Upper lobe of left lung (tissue), 6 donors: ENCODE results near the gene TRAPPC1. TPM values are rescaled to one million over a fixed set of nuclear protein-coding genes. Genes with fewer than 3 reads are reported as not detected.

Source experiments
- ATAC-seq, 2 donors: fragments of 200-7000 bp; cut with Tn5 transposase; one replicate each; pipeline ENCODE4 v1.9.1; 2022; ENCODE audit warnings: mild to moderate bottlenecking in 2 of 2, moderate library complexity in 2 of 2; ENCODE audit not compliant: low FRiP score in 2 of 2
- DNase-seq, 2 donors: peaks; one replicate each; pipeline ENCODE4 v3.0.0-alpha.2; 2019 to 2020
- H3K27ac ChIP-seq, 4 donors: fragments of 200-600 bp; sonication (generic); one replicate each; pipeline ENCODE4 v1.5.1; 2016 to 2019
- H3K27me3 ChIP-seq, 4 donors: fragments of 200-600 bp; sonication (generic); one replicate each; pipeline ENCODE4 v1.5.1; 2017 to 2019
- H3K36me3 ChIP-seq, 4 donors: fragments of 200-600 bp; sonication (generic); one replicate each; pipeline ENCODE4 v1.5.1; 2016 to 2019
- H3K4me1 ChIP-seq, 4 donors: fragments of 200-600 bp; sonication (generic); one replicate each; pipeline ENCODE4 v1.5.1; 2018 to 2019
- H3K4me3 ChIP-seq, 4 donors: fragments of 200-600 bp; sonication (generic); one replicate each; pipeline ENCODE4 v1.5.1; 2017 to 2019; ENCODE audit warnings: mild to moderate bottlenecking in 2 of 4, moderate library complexity in 1 of 4
- H3K9me3 ChIP-seq, 4 donors: fragments of 200-600 bp; sonication (generic); one replicate each; pipeline ENCODE4 v1.5.1; 2018 to 2019
- CTCF ChIP-seq, 6 experiments: fragments of 450-650 bp in 4 of 6; fragments of 200-600 bp in 2 of 6; sonication (generic) in 2 of 6; IDR thresholded peaks; one replicate each; pipeline ENCODE4 v1.5.1; 2016 to 2019; ENCODE audit warnings: antibody characterized with exemption in 6 of 6
- EP300 ChIP-seq, 4 donors: sonication (generic); formaldehyde crosslinking; IDR thresholded peaks; one replicate each; pipeline ENCODE4 v1.5.1; 2017; ENCODE audit warnings: antibody characterized with exemption in 4 of 4, control low read depth in 2 of 4
- POLR2A ChIP-seq, 4 donors: fragments of 450-650 bp; IDR thresholded peaks; one replicate each; pipeline ENCODE4 v1.5.1; 2016 to 2017; ENCODE audit warnings: antibody characterized with exemption in 4 of 4, mild to moderate bottlenecking in 2 of 4
- POLR2AphosphoS5 ChIP-seq, 2 donors: sonication (generic); formaldehyde crosslinking; IDR thresholded peaks; one replicate each; pipeline ENCODE4 v1.5.1; 2017; ENCODE audit warnings: antibody characterized with exemption in 2 of 2
- whole genome bisulfite sequencing, 2 donors: methylation state at CpG; one replicate each; pipeline ENCODE4 v1.1.5; 2017 to 2018; 5-methylcytosine and 5-hydroxymethylcytosine counted together
- total RNA-seq, 6 donors: library from RNA; depleted of rRNA in 4 of 6; stranded (reverse); fragments of >200 nt in 4 of 6; gene quantifications; one replicate each; pipeline versions ENCODE4 v1.1.0 to v1.2.1, GENCODE V29; 2016 to 2021
- donor health status: DM: no; HTN: no; CAD: no; lungs with moderate emphysema.
- donor health status: DM: no; HTN: yes; CAD: no; lungs with severe emphysema.

The TRAPPC1 gene
- total RNA-seq, 6 donors from 2014 or later = 70.4 to 148 (median 95.8) TPM

GRCh38 chr17:7947651-7948050 lies 15.9 kb upstream of the TRAPPC1 start:
- peaks cover 48 to 71% (median 61%) of the 10 kb centered on the region in 4 donors for H3K36me3 ChIP-seq
- no peaks in the 10 kb centered on the region for H3K9me3 ChIP-seq
- H3K27me3 ChIP-seq = no peaks in the 10 kb centered on the region
- no peak overlapping the region for H3K4me3 ChIP-seq
- H3K4me1 ChIP-seq = no peaks in the 10 kb centered on the region
- ATAC-seq (no peak), DNase-seq (no peak)
- TF ChIP-seq POLR2AphosphoS5 (IDR thresholded peaks at IDR 0.05) = no peak
- 86 to 91% methylated on average over 5 of the region's 5 CpGs for WGBS, 2 donors
- no peak overlapping the region for H3K27ac ChIP-seq

GRCh38 chr17:7946441-7946840 lies 14.7 kb upstream of the TRAPPC1 start:
- TF ChIP-seq POLR2AphosphoS5 (IDR thresholded peaks at IDR 0.05) (no peak), CTCF (IDR thresholded peaks at IDR 0.05) (no peak), EP300 (IDR thresholded peaks at IDR 0.05) (no peak), POLR2A (IDR thresholded peaks at IDR 0.05) (no peak)
- no peak overlapping the region for H3K27ac ChIP-seq
- DNase-seq (no peak), ATAC-seq (no peak)
- no peaks in the 10 kb centered on the region for H3K9me3 ChIP-seq
- no peaks in the 10 kb centered on the region for H3K4me1 ChIP-seq
- no peak overlapping the region for H3K4me3 ChIP-seq
- no peaks in the 10 kb centered on the region for H3K27me3 ChIP-seq
- WGBS, 2 donors = 74 to 75% methylated on average over 5 of the region's 5 CpGs
- peaks cover 52 to 78% (median 65%) of the 10 kb centered on the region in 4 donors for H3K36me3 ChIP-seq

- H3K27ac ChIP-seq = no peak overlapping the region
- peaks cover 59 to 86% (median 72%) of the 10 kb centered on the region in 4 donors for H3K36me3 ChIP-seq
- H3K4me3 ChIP-seq = no peak overlapping the region
- no peak for ATAC-seq
- H3K27me3 ChIP-seq = no peaks in the 10 kb centered on the region
- H3K4me1 ChIP-seq = no peaks in the 10 kb centered on the region
- DNase-seq = no peak
- H3K9me3 ChIP-seq = no peaks in the 10 kb centered on the region
- WGBS, 2 donors = 83 to 86% methylated on average over 7 of the region's 7 CpGs
- no peak for TF ChIP-seq EP300 (IDR thresholded peaks at IDR 0.05)
- TF ChIP-seq CTCF (IDR thresholded peaks at IDR 0.05) = no peak
- no peak for TF ChIP-seq POLR2A (IDR thresholded peaks at IDR 0.05)
- no peak for TF ChIP-seq POLR2AphosphoS5 (IDR thresholded peaks at IDR 0.05)
Observed at GRCh38 chr17:7945651-7946050, 13.9 kb upstream of the TRAPPC1 start.

GRCh38 chr17:7944326-7944725 lies 12.6 kb upstream of the TRAPPC1 start:
- Histone ChIP-seq H3K4me1 (no peaks in the 10 kb centered on the region), H3K9me3 (no peaks in the 10 kb centered on the region), H3K4me3 (no peak overlapping the region), H3K36me3 (peaks cover 62 to 93% (median 81%) of the 10 kb centered on the region in 4 donors), H3K27me3 (no peaks in the 10 kb centered on the region), H3K27ac (no peak overlapping the region)
- WGBS, 2 donors = 96 to 98% methylated on average over 9 of the region's 9 CpGs
- no peak for DNase-seq
- no peak for TF ChIP-seq POLR2AphosphoS5 (IDR thresholded peaks at IDR 0.05)
- no peak for TF ChIP-seq EP300 (IDR thresholded peaks at IDR 0.05)
- no peak for TF ChIP-seq CTCF (IDR thresholded peaks at IDR 0.05)
- no peak for TF ChIP-seq POLR2A (IDR thresholded peaks at IDR 0.05)
- ATAC-seq = no peak

- TF ChIP-seq EP300 (IDR thresholded peaks at IDR 0.05) (no peak), POLR2AphosphoS5 (IDR thresholded peaks at IDR 0.05) (no peak), POLR2A (IDR thresholded peaks at IDR 0.05) (no peak), CTCF (IDR thresholded peaks at IDR 0.05) (no peak)
- Histone ChIP-seq H3K27me3 (no peaks in the 10 kb centered on the region), H3K4me1 (no peaks in the 10 kb centered on the region), H3K27ac (no peak overlapping the region), H3K9me3 (no peaks in the 10 kb centered on the region), H3K4me3 (no peak overlapping the region), H3K36me3 (peaks cover 56 to 92% (median 82%) of the 10 kb centered on the region in 4 donors)
- no peak for DNase-seq
- 89 to 91% methylated on average over 13 of the region's 13 CpGs for WGBS, 2 donors
- ATAC-seq = no peak
Observed at GRCh38 chr17:7943291-7943690, 11.5 kb upstream of the TRAPPC1 start.
